GM21723 (cell line): ENCODE results near the gene FYB1.

Experiments used
- ATAC-seq: cut with Tn5 transposase; IDR thresholded peaks from one replicate; pipeline ENCODE4 v1.9.1; 2021; ENCODE audit warnings: mild to moderate bottlenecking, moderate library complexity; ENCODE audit not compliant: unreplicated experiment

The FYB1 gene

DNA sequence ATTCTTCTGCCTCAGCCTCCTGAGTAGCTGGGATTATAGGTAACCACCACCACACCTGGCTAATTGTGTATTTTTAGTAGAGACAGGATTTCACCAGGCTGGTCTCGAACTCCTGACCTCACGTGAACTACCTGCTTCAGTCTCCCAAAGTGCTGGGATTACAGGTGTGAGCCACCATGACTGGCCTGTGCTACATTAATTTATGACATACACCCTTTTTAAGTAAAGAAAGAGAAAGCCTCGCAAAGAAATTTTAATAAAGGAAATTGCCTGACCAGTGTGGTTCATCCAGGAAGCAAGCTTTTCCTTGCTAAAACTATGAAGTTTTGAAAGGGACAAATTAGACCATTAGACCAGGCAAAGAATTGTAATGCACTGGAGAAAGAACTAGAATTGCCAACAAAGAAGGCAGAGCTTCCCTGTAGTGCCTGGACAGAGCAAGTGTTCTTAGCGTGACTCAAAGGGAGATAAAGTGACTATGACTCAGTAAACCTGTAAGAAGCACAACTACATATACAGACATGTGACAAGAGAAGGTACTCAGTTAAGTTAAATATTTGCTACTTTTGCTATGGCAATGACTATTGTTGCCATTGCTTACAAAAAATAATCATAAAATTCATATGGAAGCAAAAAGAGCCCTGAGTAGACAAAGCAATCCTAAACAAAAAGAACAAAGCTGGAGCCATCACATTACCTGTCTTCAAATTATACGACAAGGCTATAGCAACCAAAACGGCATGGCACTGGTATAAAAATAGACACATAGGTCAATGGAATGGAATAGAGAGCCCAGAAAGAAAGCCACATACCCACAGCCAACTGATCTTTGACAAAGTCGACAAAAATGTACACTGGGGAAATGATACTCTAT lies 54.6 kb downstream of the FYB1 start:
- ATAC-seq, result no peak

GRCh38 chr5:39164016-39164415 lies 55.3 kb downstream of the FYB1 start:
- no peak for ATAC-seq

DNA sequence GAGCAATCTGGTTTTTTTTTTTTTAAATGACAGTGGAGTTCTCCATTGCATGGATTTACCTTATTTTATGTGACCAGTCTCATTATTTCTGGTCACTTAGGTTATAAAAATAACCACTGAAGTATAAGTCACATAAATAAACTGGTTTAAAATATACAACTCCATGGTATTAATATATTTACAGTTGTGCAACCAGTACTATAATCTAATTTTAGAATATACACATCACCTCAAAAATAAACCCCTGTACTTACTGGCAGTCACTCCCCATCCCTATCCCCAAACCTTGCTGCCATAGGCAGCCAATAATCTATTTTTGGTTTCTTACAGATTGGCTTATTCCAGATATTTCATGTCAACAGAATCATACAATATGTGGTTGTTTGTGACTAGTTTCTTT lies 57.8 kb downstream of the FYB1 start:
- ATAC-seq, result no peak

DNA sequence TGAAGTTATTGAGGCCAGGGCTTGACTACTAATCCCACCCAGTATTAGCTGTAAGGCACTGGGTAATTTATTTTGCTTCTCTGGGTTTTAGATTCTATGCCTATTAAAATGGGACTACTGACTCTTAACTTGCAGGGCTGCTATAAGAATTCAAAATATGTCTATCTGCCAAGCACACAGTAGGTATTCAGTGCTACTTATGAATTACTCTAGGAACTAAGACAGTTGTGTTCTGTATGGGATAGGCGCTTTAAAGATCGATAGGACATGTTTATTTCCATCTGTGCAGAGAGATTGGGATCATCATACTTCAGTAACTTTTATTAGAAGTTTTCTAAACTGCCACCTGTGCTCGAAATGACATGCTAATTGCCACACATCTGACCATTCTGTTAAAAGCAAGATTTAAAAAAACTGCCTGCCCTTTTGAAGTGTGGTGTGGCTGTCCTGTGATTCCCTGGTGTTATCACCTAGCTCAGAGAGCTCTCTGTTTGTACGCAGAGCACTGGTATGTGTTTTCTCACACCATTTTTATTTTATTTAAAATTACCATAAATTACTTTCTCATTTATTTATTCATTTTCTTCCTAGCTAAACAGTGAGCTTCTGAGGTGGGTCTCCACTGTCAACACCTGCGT lies 58.7 kb downstream of the FYB1 start:
- no peak for ATAC-seq

- no peak for ATAC-seq
Measured at GRCh38 chr5:39159811-39160490, 59.4 kb downstream of the FYB1 start.

GRCh38 chr5:39158786-39159185 lies 60.6 kb downstream of the FYB1 start:
- ATAC-seq, result no peak

DNA sequence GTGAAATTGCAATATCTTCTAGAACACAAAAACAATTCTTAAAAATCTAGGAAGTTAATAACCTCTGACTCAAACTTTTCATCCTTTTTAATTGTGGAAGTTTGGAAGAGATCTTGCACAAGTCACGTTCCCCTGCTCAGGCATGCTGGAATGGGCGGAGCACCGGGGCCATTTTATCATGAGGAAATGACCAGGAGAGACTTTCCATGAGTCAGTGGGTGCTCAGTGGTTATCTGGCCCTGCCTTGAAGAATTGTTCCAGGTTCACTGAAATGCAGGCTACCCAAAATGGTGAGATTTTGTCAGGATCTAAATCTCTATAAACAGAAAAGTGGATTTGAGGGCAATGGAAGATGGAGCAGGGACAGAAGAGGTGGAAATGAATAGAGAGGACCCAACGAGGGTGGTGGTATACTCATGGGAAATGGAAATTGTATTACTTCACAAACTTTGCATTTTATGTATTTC lies 61.2 kb downstream of the FYB1 start:
- no peak for ATAC-seq

GRCh38 chr5:39157701-39158100 lies 61.7 kb downstream of the FYB1 start:
- no peak for ATAC-seq

GRCh38 chr5:39156082-39156481 lies 63.3 kb downstream of the FYB1 start:
- ATAC-seq, result no peak

GRCh38 chr5:39151745-39152144 lies 67.6 kb downstream of the FYB1 start:
- no peak for ATAC-seq

- ATAC-seq, result no peak
Measured at GRCh38 chr5:39149966-39150365, 69.4 kb downstream of the FYB1 start.

DNA sequence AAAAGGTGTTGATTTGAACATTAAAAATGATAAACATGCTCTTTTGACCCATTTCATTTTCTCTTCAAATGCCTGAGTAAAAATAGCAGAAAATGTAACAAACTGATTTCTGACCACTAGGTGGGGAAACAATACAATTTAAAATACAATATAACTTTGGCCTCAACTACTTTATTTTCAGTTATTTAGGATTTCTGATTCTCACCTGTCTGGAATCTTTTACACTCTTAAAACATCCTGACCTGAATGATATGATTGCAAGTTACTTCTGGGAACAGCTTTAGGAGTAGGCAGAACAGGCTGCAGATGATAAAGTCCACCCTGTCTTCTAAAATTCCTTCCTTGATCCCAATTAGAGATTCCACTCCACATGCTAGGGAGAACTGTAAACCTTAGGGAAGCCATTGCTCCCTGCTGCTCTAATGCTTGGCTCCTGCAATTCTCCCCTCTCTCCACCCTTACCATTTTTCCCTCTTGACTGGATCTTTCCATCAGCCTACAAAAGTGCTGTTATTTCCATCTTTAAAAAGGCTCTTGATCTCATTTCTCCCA lies 70.3 kb downstream of the FYB1 start:
- ATAC-seq, result no peak

- no peak for ATAC-seq
Measured at GRCh38 chr5:39146831-39147540, 72.4 kb downstream of the FYB1 start.

DNA sequence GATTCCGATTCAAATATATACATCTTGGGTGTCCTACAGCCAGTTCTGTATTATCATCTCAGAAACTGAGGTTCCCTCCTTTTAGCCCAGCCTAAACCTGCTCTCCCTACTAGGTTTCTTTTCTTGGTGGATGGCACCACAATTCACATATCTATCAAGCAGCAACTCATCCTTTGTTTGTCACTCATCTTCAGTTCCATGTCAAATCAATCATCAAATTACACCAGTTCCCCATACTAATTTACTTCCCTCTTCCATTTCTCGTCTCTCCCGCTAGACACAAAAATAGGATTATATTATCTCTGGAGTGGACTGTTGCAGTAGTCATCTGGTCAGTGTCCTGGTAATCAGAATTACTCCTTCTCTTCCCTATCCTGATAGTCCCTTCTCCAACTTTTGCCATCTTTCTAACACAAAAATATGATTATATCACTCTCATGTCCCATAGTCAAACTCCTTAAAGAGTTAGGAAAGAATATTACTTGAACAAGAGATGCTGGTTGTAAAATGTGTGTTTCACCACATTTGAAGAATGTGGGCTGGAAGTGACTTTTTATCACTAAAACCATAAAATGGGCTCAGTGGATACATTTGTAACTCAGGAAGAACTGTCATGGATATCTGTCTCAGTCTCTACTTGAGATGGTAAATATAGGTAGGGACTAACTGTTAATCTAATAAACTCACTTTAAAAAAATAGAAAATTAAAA lies 76.1 kb downstream of the FYB1 start:
- ATAC-seq, result no peak

- no peak for ATAC-seq
Measured at GRCh38 chr5:39140558-39141168, 78.7 kb downstream of the FYB1 start.

GRCh38 chr5:39138892-39139291 lies 80.5 kb downstream of the FYB1 start:
- ATAC-seq, result no peak

DNA sequence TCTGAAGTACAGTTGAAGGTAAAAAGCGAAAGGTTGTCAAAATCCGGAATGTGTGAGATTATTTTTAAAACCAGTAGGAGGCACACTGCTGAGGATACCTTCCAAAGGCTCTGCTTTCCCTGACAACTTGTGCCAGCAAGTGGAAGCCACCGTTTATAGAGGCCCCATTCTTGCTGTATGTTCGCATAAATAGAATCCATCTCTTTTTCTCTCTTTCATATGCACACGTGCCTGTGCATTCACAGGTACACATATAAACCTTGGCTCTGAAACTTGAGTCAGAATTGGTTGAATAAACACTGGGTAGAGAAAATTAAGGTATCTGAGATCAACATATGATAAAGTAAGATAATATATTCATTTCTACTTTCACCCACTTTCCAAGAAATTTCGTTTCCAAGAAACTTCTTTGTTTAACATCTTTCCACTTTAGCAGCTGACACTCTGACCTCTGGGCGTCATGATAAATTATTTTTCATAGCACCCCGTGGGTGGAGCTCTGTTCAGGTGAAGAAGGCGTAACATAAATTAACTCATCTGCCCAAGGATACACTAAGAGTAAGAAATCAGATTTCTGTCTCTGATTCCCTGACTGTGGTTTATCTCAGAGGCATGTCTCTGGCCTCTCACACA lies 81.4 kb downstream of the FYB1 start:
- ATAC-seq, result no peak

- ATAC-seq, result no peak
Measured at GRCh38 chr5:39137391-39137790, 82.0 kb downstream of the FYB1 start.

- ATAC-seq, result no peak
Measured at GRCh38 chr5:39132792-39133191, 86.6 kb downstream of the FYB1 start.
